Measurements from ENCODE around the gene ATXN1.
A peak's percentile ranks its signal among the peaks of the same experiment; 100 is the strongest.

The ATXN1 gene

GRCh38 chr6:16673011-16673797 lies 88.1 kb downstream of the ATXN1 start:
- no peak for DNase-seq (ENCODE audit: low read depth)

DNA sequence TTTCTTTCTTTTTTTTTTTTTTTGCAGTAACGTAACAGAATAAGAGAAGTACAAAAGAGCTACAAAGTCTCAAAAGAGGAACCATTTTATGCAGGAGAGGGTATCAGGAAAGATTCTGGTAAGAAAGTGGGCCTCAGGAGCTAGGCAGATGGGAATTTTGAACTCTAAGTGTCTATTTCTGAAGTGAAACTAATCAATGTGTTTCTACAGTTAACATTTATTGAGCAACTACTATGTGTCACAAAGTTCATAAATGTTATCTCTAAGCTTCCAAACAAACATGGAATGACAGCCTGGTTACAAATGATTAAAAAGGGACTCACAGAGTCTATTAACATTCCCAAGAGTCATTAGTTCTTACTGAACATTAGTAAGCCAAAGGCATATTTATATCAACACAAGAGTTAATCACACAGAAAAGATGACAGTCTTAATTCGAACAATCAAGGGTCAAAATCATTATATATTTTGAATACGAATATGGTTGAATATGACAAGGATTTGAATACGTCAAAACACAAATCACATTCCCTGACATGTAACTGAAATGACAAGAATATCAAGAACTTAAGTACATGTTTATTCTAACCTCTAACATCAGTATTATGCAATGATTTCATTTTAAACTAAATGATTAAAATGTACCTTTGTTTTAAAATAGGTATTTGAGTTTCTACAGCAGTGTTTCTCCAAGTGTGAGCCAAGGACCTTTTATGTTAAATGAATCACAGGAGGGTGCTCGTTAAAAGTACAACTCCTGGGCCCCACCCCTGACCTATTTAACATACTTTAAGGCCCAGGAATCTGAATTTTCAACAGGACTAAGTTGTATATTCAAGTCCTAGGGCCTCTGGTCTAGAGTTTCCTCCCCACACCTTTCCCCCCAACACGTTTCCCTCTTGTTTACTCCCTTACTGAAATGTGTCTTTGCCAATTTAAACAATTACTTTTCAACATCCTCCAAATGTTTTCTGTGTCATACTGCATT lies 89.7 kb downstream of the ATXN1 start:
- no peak for DNase-seq (ENCODE audit: low read depth)

DNA sequence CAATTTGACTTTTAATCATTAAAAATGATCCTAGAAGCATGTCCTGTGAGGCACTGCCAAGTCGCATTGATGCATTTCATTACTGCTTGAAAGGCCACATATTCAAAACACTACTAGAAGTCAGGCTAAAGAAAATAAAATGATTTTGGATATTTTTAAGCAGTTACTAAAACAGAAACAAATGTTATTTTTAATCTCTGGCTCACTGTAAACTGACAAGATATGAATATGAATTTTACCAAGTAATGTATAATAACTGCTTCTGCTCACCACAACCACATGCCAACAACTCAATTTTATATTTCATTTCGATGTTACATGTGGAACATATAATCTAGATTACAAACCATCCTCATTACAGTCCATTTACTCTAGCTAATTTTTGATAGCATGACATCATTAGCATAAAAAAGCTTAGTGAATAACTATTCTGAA lies 90.6 kb downstream of the ATXN1 start:
- DNase-seq (ENCODE audit: low read depth): no peak

- no peak for DNase-seq (ENCODE audit: low read depth)
Observed at GRCh38 chr6:16670183-16670582, 91.1 kb downstream of the ATXN1 start.

DNA sequence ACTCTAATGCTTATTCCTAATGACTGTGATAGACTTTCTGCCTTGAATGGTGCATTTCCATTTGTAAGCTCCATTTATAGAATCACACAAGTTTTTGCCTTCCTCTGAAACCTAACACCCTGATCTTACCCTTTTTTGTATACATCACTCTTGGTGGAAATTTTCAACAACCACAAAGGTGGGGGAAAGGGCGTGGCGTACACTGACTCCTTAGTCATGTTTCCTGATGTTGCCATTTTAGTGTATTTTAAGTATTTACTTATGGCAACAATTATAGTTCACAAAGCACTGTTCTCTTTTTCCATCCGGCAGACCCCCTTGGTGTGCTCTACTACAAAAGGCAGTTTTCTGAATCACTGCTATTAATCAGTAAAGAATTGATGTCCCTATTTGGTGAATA lies 92.0 kb downstream of the ATXN1 start:
- DNase-seq (ENCODE audit: low read depth): peak; percentile 46

DNA sequence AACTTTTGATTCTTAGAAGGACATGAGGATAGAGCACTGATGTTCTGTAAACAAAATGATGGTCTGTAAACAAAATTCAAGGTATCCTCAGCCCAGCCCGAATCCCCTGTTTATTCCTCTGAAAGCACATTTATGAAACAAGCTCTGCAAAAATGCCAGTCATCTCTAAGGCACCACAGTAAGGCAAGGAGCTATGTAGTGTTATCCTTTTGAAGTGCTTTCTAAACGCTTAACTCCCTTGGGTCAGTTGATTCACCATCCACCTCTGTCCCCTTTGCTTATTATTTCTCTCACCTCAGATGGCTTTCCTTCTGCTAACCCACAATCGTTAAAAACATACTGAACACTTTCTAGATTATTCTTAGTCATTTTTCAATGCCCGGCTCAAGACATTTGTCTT lies 93.8 kb downstream of the ATXN1 start:
- DNase-seq (ENCODE audit: low read depth): no peak

DNA sequence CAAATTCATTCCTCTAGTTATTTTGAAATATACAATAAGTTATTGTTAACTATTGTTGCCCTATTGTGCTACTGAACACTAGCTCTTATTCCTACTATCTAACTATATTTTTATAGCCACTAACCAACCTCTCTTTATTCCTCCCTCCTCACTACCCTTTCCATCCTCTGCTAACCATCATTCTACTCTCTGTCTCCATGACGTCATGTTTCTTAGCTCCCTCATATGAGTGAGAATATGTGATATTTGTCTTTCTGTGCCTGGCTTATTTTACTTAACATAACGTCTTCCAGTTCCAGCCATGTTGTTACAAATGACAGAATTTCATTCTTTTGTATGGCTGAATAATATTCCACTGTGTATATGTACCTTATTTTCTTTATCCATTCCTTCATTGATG lies 95.3 kb downstream of the ATXN1 start:
- no peak for DNase-seq (ENCODE audit: low read depth)

- no peak for DNase-seq (ENCODE audit: low read depth)
Observed at GRCh38 chr6:16665182-16665581, 96.1 kb downstream of the ATXN1 start.

DNA sequence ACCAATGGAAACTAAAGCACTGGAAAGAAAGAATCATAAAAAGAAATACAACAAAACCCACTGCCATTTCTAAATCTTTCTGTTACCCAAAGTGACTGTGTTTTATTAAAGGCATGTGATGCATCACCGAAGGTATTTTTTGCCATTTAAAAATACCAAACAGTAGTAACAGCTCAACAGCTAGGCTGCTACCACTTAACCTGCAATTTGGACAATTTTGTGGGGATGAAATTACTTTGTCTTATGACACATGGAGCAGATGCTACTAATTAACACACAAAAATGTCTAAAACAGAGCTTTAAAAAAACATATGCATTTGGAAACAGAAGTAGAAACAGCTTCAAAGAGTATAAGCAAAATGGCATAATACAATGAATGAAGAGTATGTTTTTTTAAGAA lies 97.4 kb downstream of the ATXN1 start:
- peak; percentile 31 for DNase-seq (ENCODE audit: low read depth)

DNA sequence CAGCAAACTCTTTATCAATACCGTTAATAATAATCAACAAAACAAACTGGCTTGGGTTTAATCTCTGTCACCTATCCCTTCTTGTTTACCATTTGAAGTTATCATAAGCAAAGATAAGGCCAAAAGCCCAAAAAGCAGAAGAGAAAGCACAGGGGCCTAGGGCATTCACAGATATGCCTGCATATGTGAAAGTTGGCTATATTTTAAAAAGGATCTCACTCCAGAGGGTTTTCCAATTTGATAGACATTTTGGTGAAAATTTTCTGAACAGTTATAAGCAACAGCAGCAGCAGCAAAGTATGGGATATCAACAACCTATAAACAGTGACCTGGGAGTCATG lies 101.1 kb downstream of the ATXN1 start:
- no peak for DNase-seq (ENCODE audit: low read depth)

- no peak for DNase-seq (ENCODE audit: low read depth)
Observed at GRCh38 chr6:16659466-16660156, 101.6 kb downstream of the ATXN1 start.

DNA sequence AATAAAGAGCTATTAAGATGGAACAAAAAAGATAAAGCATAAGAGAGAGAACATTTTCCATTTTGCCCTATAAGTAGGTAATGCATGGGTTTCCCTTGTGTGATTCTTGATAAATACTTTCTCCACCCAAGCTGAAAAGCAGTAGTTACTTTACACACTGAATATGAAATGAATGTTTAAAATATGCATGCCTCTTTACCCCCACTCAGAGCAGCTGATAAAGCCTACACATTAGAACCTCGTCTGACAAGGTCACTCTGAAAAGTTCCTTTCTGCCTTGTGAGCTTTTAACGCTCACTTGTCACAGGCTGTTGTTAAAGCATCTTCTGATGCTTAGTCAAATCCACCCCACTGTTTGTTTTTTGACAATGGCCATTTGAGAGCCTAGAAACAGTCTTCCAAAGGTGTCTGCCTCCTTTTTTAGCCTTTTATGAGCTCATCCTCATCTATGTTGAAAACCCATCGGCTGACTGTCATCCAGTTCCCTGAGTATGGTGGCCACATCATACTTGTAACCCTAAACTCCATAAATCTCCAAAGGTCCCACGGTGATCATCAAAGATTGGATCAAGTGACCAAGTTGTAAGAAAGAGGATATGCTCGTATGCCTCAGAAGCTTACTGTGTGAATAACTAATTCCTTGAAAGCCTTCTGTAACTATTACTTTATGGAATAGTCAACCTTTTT lies 102.8 kb downstream of the ATXN1 start:
- no peak for DNase-seq (ENCODE audit: low read depth)

DNA sequence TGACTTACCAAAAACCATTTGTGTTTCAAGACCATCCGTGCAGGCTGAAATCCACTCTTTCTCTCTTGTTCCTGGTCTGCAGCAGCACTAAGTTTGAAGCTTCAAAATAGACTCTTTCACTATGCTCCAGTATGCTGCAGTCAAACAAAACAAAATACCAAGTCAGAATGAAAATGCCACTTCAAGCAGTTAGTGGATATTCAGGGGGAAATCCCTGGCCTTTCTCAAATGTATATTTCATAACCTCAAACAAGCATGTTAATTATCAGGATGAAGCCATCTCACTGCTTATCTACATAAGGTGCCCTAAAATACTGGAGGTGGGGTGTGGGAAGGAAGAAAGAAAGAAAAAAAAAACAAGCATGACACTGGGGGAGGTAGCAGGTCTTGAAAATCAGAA lies 103.5 kb downstream of the ATXN1 start:
- DNase-seq (ENCODE audit: low read depth): no peak

DNA sequence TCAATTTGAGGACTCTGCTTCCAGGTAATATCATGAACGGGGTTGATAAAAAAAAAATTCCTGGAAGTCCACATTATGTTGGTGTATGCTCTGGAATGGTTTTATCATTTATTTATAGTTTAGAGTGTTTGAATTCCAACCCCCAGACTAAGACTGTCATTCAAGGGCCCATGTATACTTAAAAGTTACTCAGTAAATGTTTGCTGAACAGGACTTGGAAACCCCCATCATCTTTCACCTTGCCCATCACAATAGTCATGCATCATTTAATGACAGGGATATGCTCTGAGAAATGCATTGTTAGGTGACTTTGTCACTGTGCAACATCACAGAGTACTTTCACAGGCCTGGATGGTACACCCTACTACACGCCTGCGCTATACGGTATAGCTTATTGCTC lies 104.8 kb downstream of the ATXN1 start:
- no peak for DNase-seq (ENCODE audit: low read depth)

GRCh38 chr6:16654701-16655100 lies 106.6 kb downstream of the ATXN1 start:
- DNase-seq (ENCODE audit: low read depth): no peak

DNA sequence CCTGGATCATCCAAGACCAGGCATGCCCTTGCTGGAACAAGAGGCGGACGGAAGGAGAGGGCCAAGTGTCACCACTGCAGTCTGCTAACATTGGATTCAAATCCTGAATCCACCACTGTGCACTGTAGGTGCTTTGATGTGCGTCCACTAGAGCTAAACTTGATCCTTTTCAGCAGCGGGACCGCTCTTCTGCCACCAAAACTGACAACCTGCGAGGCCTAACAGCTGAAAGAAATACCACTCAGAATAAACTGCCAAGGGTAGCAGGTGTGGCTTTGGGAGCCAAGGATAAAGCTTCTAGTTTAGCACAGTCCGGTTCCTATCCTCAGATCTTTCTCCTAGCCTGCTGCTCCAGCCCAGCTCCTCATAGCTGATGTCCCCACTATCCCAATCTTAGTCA lies 108.0 kb downstream of the ATXN1 start:
- DNase-seq (ENCODE audit: low read depth): no peak

- no peak for DNase-seq (ENCODE audit: low read depth)
Observed at GRCh38 chr6:16651871-16652270, 109.4 kb downstream of the ATXN1 start.

GRCh38 chr6:16649890-16650289 lies 111.4 kb downstream of the ATXN1 start:
- no peak for DNase-seq (ENCODE audit: low read depth)

DNA sequence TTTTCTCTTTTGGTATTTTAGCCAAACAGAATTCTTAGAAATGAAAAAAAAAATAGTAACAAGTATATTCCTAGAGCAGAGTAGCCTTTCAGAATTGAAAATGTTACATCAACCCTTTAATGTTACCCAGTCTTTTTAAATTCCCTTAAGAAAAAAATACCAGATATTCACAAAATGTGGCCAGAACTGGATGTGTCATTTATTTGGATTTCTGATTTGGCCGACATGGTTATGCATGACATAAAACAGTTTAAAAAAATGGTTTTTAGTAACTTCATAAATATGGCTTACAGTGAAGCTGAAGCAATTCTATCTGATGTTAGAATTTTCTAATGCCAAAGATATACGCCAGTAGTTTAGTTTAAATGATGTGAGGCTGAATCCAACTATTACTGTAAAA lies 112.0 kb downstream of the ATXN1 start:
- no peak for DNase-seq (ENCODE audit: low read depth)

GRCh38 chr6:16648003-16648402 lies 113.3 kb downstream of the ATXN1 start:
- no peak for DNase-seq (ENCODE audit: low read depth)

GRCh38 chr6:16647422-16647821 lies 113.8 kb downstream of the ATXN1 start:
- DNase-seq (ENCODE audit: low read depth): no peak

Data from EH (cell line).